Activated naive CD8-positive, alpha-beta T cell (primary cell): ENCODE data around the gene ID2.

Experiments used
- H3K27ac Mint-ChIP-seq: one replicate; pipeline ENCODE4 v1.8.0; 2021; ENCODE audit warnings: mixed read lengths
- H3K27me3 Mint-ChIP-seq: one replicate; pipeline ENCODE4 v1.8.0; 2021; ENCODE audit warnings: mixed read lengths
- H3K36me3 Mint-ChIP-seq: one replicate; pipeline ENCODE4 v1.8.0; 2021; ENCODE audit warnings: mixed read lengths
- H3K4me1 Mint-ChIP-seq: one replicate; pipeline ENCODE4 v1.8.0; 2021; ENCODE audit warnings: low read depth, mixed read lengths
- H3K4me3 Mint-ChIP-seq: one replicate; pipeline ENCODE4 v1.8.0; 2021; ENCODE audit warnings: mild to moderate bottlenecking, mixed read lengths
- H3K9me3 Mint-ChIP-seq: one replicate; pipeline ENCODE4 v1.8.0; 2021; ENCODE audit warnings: low read depth, mixed read lengths

Gene ID2, protein sequence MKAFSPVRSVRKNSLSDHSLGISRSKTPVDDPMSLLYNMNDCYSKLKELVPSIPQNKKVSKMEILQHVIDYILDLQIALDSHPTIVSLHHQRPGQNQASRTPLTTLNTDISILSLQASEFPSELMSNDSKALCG

DNA sequence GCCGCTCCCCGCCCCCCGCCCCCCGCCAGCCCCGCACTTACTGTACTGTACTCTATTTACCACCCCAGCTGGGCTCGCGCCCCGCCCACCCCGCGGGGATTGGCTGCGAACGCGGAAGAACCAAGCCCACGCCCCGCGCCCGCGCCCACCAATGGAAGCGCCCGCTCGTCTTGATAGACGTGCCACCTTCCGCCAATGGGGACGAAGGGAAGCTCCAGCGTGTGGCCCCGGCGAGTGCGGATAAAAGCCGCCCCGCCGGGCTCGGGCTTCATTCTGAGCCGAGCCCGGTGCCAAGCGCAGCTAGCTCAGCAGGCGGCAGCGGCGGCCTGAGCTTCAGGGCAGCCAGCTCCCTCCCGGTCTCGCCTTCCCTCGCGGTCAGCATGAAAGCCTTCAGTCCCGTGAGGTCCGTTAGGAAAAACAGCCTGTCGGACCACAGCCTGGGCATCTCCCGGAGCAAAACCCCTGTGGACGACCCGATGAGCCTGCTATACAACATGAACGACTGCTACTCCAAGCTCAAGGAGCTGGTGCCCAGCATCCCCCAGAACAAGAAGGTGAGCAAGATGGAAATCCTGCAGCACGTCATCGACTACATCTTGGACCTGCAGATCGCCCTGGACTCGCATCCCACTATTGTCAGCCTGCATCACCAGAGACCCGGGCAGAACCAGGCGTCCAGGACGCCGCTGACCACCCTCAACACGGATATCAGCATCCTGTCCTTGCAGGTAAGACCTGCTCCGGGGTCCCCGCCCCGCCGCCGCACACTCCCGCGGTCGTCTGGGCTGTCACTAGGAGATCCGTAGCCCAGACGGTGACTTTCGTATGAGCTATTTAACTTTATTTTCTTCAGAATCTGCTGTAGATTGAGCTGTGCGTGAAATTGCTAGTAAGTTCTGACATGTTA lies at the start of gene ID2:
Gene ID2 (plus strand): TSS at position 271 of the 907 bp plus-strand sequence. CDS start 110 bp downstream, at position 381.
- H3K9me3 Mint-ChIP-seq, result no peaks in the 10 kb centered on the region
- H3K4me1 Mint-ChIP-seq, result peaks cover 48% of the 10 kb centered on the region
- no peaks in the 10 kb centered on the region for H3K36me3 Mint-ChIP-seq
- peak within 1 kb of the TSS; percentile 97 for H3K27ac Mint-ChIP-seq
- H3K27me3 Mint-ChIP-seq, result peaks cover 6% of the 10 kb centered on the region
- peak within 1 kb of the TSS; percentile 99 for H3K4me3 Mint-ChIP-seq

DNA sequence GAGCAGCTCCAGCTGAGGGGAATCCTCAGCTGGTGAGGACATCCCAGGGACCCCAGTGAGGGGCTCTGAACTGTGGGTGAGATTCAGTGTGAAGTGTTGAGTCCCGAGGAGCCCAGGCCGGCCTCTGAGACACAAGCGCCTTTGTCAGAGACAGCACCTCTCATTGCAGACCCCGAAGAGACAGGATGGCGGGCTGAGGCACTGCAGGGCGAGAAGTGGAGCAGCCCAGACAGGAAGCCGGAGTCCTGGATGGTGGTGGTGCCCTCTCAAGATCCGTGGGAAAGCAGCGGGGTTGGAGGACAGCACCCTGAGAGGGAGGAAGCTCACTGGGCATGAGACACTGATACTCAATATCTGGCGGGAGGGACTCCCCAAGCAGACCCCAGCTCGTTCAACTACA lies 49.1 kb upstream of the ID2 start:
- Mint-ChIP-seq H3K27ac (no peak overlapping the region), H3K4me1 (peaks cover 3% of the 10 kb centered on the region), H3K36me3 (no peaks in the 10 kb centered on the region), H3K4me3 (no peak overlapping the region), H3K9me3 (no peaks in the 10 kb centered on the region), H3K27me3 (no peaks in the 10 kb centered on the region)

DNA sequence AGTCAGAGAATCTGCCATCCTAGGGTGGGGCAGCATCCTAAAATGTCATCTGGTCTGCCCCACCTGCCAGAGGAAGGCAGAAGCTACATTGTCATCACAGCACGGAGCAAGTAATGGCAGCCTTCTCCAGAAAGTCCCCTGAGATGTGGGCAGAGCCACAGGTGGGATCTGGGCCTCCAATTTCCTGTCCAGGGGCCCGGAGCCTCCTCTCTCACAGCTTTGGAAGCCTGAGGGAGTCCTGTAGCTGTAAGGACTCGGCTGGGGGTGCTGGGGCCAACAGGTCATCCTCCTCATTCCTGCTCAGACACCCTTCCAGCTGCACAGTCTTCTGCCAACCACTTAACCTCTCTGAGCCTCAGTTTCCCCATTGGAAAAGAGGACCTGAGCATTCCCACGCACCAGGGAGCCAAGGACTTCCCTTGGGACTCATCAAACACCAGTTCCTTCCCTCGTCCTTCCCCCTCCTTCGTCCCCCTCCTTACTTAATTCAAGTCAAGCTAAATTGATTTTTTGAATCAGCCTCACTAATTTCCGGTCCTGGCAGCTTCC lies 48.6 kb upstream of the ID2 start:
- H3K4me3 Mint-ChIP-seq, result no peak overlapping the region
- H3K9me3 Mint-ChIP-seq, result no peaks in the 10 kb centered on the region
- no peaks in the 10 kb centered on the region for H3K36me3 Mint-ChIP-seq
- H3K27ac Mint-ChIP-seq, result no peak overlapping the region
- H3K27me3 Mint-ChIP-seq, result no peaks in the 10 kb centered on the region
- H3K4me1 Mint-ChIP-seq, result peaks cover 3% of the 10 kb centered on the region

GRCh38 chr2:8633735-8634313 lies 48.0 kb upstream of the ID2 start:
- no peak overlapping the region for H3K4me3 Mint-ChIP-seq
- no peaks in the 10 kb centered on the region for H3K27me3 Mint-ChIP-seq
- no peaks in the 10 kb centered on the region for H3K36me3 Mint-ChIP-seq
- no peak overlapping the region for H3K27ac Mint-ChIP-seq
- peaks cover 3% of the 10 kb centered on the region for H3K4me1 Mint-ChIP-seq
- H3K9me3 Mint-ChIP-seq, result no peaks in the 10 kb centered on the region

GRCh38 chr2:8634466-8635172 lies 47.2 kb upstream of the ID2 start:
- peaks cover 3% of the 10 kb centered on the region for H3K4me1 Mint-ChIP-seq
- no peaks in the 10 kb centered on the region for H3K36me3 Mint-ChIP-seq
- no peak overlapping the region for H3K27ac Mint-ChIP-seq
- no peaks in the 10 kb centered on the region for H3K9me3 Mint-ChIP-seq
- no peak overlapping the region for H3K4me3 Mint-ChIP-seq
- H3K27me3 Mint-ChIP-seq, result no peaks in the 10 kb centered on the region

DNA sequence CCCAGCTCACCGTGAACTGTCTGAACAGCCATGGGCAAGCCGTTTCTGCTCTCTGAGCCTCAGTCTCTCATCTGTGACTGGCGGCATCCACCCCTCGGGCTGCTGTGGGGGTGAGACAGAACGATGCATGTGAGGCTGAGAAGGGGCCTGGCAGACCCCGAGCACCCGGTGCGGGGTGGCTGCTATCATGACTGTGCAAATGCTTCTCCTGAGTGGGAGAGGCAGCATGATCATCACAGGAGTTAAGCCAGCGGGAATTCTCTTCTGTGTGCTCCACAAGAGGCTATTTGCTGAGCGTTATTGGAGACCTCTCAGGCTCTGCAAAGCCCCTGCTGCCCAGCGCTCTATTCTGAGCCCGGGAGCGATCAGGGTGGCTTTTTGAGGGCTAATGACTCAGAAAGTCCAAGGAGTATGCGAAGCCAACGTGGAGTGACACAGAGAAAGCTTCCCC lies 45.8 kb upstream of the ID2 start:
- Mint-ChIP-seq H3K36me3 (no peaks in the 10 kb centered on the region), H3K27ac (no peak overlapping the region), H3K27me3 (no peaks in the 10 kb centered on the region), H3K4me1 (peaks cover 3% of the 10 kb centered on the region), H3K9me3 (no peaks in the 10 kb centered on the region), H3K4me3 (no peak overlapping the region)

DNA sequence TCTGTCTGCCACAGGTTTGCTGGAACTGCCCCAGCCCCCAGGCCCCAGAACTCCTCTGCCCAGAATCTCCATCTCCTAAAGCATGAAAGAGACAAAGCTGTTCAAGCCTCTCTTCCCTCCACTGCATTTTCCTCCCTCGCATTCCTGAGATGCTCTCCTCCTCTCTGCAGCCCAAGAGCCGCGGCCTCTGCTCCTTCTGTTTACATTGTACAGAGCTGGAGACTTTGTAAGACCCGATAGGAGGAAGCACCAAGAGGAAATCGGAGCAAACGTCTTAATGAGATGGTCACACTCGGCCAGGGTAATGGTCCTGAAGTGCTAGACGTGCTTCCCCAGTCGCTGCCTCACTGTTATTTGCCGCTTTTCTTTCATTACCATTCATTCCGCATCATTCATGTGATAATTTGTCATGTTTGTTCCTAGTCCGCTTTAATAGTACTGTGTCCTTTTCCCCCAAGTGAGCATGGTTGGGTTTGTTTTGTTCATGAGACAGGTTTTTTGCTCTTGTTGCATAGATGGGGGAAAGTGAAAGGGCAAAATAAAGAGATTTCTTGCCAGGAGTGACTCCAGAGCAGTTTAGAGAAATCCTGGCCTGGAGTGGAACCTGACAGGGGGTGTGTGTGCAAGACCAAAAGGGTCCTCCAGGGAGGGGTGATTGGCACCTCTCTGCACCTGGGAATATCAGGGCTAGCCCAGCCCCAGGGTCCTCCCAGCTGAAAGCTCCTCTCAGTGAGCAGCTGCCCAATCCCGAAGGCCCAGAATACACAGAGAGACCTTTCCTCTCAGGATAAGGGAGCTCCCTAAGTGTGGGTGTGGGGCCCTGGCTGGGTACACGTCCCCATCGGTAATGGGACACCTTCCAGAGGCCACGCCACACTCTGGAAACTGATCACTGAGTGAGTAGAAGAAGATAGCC lies 44.9 kb upstream of the ID2 start:
- peaks cover 1% of the 10 kb centered on the region for H3K4me1 Mint-ChIP-seq
- no peaks in the 10 kb centered on the region for H3K36me3 Mint-ChIP-seq
- no peak overlapping the region for H3K27ac Mint-ChIP-seq
- no peaks in the 10 kb centered on the region for H3K27me3 Mint-ChIP-seq
- no peak overlapping the region for H3K4me3 Mint-ChIP-seq
- no peaks in the 10 kb centered on the region for H3K9me3 Mint-ChIP-seq

GRCh38 chr2:8638327-8638726 lies 43.5 kb upstream of the ID2 start:
- Mint-ChIP-seq H3K27me3 (no peaks in the 10 kb centered on the region), H3K9me3 (no peaks in the 10 kb centered on the region), H3K36me3 (no peaks in the 10 kb centered on the region), H3K27ac (no peak overlapping the region), H3K4me1 (no peaks in the 10 kb centered on the region), H3K4me3 (no peak overlapping the region)

DNA sequence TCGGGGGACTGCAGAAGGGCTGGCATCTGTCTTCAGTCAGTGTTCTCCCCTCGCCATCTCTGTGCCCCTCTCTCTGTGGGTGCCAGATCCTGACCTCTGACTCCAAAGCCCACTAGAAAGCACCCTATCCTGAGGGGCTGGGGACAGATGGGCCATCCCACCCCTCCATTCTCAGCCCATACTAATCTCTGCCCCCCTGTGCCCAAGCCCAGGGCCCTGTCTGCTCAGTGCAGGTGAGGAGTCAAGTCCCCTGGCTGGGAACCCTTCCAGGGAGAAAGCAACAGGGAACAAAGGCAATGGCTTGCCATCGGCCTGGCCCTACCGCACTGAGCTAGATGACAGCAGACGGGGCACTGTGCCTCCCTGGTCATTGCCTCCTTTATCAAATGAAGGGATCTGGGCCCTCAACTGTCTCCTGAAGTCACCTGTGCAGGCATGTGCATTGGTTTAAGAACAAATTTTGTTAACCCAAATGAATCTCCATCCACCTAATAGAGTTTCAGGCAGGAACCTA lies 42.7 kb upstream of the ID2 start:
- no peak overlapping the region for H3K27ac Mint-ChIP-seq
- H3K27me3 Mint-ChIP-seq, result no peaks in the 10 kb centered on the region
- H3K36me3 Mint-ChIP-seq, result no peaks in the 10 kb centered on the region
- no peaks in the 10 kb centered on the region for H3K4me1 Mint-ChIP-seq
- no peaks in the 10 kb centered on the region for H3K9me3 Mint-ChIP-seq
- no peak overlapping the region for H3K4me3 Mint-ChIP-seq

GRCh38 chr2:8640498-8640897 lies 41.4 kb upstream of the ID2 start:
- H3K27me3 Mint-ChIP-seq, result no peaks in the 10 kb centered on the region
- H3K36me3 Mint-ChIP-seq, result no peaks in the 10 kb centered on the region
- H3K4me3 Mint-ChIP-seq, result no peak overlapping the region
- no peaks in the 10 kb centered on the region for H3K9me3 Mint-ChIP-seq
- no peak overlapping the region for H3K27ac Mint-ChIP-seq
- peaks cover 1% of the 10 kb centered on the region for H3K4me1 Mint-ChIP-seq

GRCh38 chr2:8641301-8641965 lies 40.4 kb upstream of the ID2 start:
- H3K4me1 Mint-ChIP-seq, result peaks cover 1% of the 10 kb centered on the region
- no peaks in the 10 kb centered on the region for H3K9me3 Mint-ChIP-seq
- no peak overlapping the region for H3K4me3 Mint-ChIP-seq
- H3K27me3 Mint-ChIP-seq, result no peaks in the 10 kb centered on the region
- no peak overlapping the region for H3K27ac Mint-ChIP-seq
- H3K36me3 Mint-ChIP-seq, result no peaks in the 10 kb centered on the region

DNA sequence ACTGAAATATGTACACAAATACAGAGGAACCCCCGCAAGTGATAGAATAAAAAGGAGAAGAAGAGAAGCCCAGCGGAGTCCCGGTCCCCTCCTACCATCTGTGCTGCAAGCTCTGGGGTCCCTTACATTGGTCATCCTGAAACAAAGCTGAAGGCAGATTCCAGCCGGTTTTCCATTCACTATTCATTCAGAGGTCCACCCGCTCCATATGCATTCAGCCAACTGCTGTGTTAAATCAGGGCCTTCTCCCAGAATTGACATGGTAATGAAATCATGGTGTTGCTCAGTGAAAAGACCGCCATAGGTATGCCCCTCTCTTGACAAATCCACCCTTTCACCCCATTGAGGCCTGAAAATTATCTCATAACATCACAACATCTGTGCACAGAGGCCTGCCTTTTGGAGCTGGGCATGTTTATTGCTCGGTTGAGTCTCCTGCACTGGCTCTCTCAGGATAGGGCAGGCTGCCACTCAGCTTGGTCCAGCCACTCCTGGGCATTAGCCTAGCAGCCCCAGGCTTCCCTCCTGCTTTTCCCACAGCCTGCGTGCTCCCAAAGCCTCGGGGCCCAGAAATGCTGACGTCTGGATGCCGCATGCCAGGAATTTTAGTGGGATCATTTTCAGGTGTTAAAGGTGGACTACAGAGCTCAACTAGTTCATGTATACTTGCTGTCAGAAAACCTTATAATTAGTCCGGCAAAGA lies 39.3 kb upstream of the ID2 start:
- H3K4me1 Mint-ChIP-seq, result peaks cover 1% of the 10 kb centered on the region

More for the DNA sequence above, 39.3 kb upstream of the ID2 start:
- Mint-ChIP-seq H3K27me3 (no peaks in the 10 kb centered on the region), H3K4me3 (no peak overlapping the region), H3K36me3 (no peaks in the 10 kb centered on the region), H3K9me3 (no peaks in the 10 kb centered on the region), H3K27ac (no peak overlapping the region)
